BJ (cell line): Measurements from ENCODE around the gene PRUNE1. TPM values are rescaled to one million over a fixed set of nuclear protein-coding genes. Genes with fewer than 3 reads are reported as not detected.

Experiments used
- CTCF ChIA-PET: fragments of 350-600 bp; formaldehyde crosslinking; extraction: SDS; loops from one replicate; lab custom pipeline; 2021; ENCODE audit warnings: antibody characterized with exemption, inconsistent platforms; lab: Yijun Ruan, JAX
- POLR2A ChIA-PET: fragments of 300-600 bp; sonication (Branson Sonifier 250); formaldehyde crosslinking; extraction: SDS; loops from one replicate; lab custom pipeline; 2021; ENCODE audit warnings: antibody characterized with exemption; lab: Charles Lee
- DNase-seq: peaks from one replicate; pipeline ENCODE4 v3.0.0-alpha.2; 2011; ENCODE audit warnings: low read depth
- H3K27me3 ChIP-seq: 2 replicates; pipeline ENCODE4 v1.6.0; 2011; ENCODE audit warnings: low read length; ENCODE audit not compliant: control insufficient read depth, insufficient read depth
- H3K36me3 ChIP-seq: 2 replicates; pipeline ENCODE4 v1.5.1; 2011; ENCODE audit warnings: low read length; ENCODE audit not compliant: control insufficient read depth, insufficient read depth
- H3K4me3 ChIP-seq: 2 replicates; pipeline ENCODE4 v1.5.1; 2011; ENCODE audit warnings: low read depth, mild to moderate bottlenecking, control low read depth, low read length
- polyA plus RNA-seq: library from polyadenylated mRNA; depleted of rRNA; stranded (reverse); fragments of >200 nt; gene quantifications from 2 replicates; pipeline ENCODE4 v1.2.3, GENCODE V29; 2011
- TF ChIP-seq, protein P1 (sequence below): IDR thresholded peaks from 2 replicates; pipeline ENCODE4 v1.5.1; 2011; ENCODE audit warnings: low read depth, mild to moderate bottlenecking, control low read depth, inconsistent platforms, low read length, moderate library complexity; ENCODE audit not compliant: insufficient read depth

The PRUNE1 gene
- polyA plus RNA-seq, 1 experiment: 16.2 TPM

DNA sequence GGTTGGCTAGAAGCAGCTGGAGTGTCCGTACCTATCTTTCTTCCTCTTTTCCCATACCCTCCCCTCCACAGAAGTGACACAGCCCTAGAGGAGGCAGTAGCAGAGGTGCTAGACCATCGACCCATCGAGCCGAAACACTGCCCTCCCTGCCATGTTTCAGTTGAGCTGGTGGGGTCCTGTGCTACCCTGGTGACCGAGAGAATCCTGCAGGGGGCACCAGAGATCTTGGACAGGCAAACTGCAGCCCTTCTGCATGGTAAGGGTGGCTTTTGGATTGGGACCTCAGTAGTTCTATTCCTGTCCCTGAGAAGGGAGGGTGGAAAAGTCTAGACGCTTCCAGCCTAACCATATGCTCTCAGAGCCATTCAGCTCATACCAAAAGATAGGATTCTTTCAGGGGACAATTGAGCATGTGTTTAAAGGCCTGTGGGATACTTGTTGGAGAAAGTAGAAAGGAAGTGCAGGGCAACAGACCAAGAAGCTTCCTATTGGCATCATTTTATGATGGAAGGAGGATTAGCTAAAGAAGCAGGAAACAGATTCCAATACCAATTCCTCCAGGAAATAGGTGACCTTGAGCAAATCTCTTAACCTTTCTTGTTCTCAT, 16.4 kb downstream of the PRUNE1 start:
- TF ChIP-seq, protein P1, sequence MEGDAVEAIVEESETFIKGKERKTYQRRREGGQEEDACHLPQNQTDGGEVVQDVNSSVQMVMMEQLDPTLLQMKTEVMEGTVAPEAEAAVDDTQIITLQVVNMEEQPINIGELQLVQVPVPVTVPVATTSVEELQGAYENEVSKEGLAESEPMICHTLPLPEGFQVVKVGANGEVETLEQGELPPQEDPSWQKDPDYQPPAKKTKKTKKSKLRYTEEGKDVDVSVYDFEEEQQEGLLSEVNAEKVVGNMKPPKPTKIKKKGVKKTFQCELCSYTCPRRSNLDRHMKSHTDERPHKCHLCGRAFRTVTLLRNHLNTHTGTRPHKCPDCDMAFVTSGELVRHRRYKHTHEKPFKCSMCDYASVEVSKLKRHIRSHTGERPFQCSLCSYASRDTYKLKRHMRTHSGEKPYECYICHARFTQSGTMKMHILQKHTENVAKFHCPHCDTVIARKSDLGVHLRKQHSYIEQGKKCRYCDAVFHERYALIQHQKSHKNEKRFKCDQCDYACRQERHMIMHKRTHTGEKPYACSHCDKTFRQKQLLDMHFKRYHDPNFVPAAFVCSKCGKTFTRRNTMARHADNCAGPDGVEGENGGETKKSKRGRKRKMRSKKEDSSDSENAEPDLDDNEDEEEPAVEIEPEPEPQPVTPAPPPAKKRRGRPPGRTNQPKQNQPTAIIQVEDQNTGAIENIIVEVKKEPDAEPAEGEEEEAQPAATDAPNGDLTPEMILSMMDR: peak; percentile 81
- DNase-seq: no peak
- peaks cover 4% of the 10 kb centered on the region for H3K36me3 ChIP-seq
- no peak overlapping the region for H3K4me3 ChIP-seq
- POLR2A ChIA-PET: no interaction called here
- H3K27me3 ChIP-seq: no peaks in the 10 kb centered on the region
- CTCF ChIA-PET: interaction anchor here (0.6 to 3.1 kb wide), 26 partner anchors 10 to 713 kb away, joined by 3 to 26 read pairs (median 4); partner anchors contain the start of genes BNIPL, C1orf56, CDC42SE1 and LYSMD1

DNA sequence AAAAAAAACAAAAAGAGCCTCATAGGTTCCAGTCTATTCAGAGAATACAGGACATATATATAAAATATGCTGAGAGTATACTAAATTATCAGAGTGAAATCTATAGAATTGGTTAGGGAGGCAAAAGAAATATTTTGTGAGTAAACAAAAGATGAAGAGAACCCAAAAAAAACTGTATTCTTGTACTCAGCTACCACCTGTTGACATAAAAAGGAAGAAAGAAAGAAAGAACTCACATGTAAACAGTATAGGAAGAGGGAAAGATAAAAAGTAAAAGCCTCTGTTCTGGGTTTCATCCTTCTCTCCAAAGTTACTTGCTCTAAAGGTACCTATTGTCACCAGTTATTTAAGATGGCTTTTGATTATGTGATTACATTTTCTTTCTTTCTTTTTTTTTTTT, 18.2 kb downstream of the PRUNE1 start:
- Histone ChIP-seq H3K27me3 (no peaks in the 10 kb centered on the region), H3K36me3 (peaks cover 6% of the 10 kb centered on the region), H3K4me3 (no peak overlapping the region)
- CTCF ChIA-PET: interaction anchor here (2.6 to 3.1 kb wide), 2 partner anchors 12 to 23 kb away, joined by 10 to 26 read pairs; partner anchors contain the start of gene BNIPL
- TF ChIP-seq, protein P1: no peak
- no peak for DNase-seq
- POLR2A ChIA-PET: no interaction called here

- Histone ChIP-seq H3K27me3 (no peaks in the 10 kb centered on the region), H3K4me3 (no peak overlapping the region), H3K36me3 (peaks cover 8% of the 10 kb centered on the region)
- ChIA-PET POLR2A (no interaction called here), CTCF (interaction anchor here (1.6 kb wide), 1 partner anchor 10 kb away, joined by 5 read pairs; no protein-coding TSS in a partner anchor)
- DNase-seq: no peak
- TF ChIP-seq, protein P1: no peak
Observed at GRCh38 chr1:151032164-151032563, 23.9 kb downstream of the PRUNE1 start.

- CTCF ChIA-PET: interaction anchor here (1.9 kb wide), 1 partner anchor 11 kb away, joined by 9 read pairs; no protein-coding TSS in a partner anchor
- POLR2A ChIA-PET: no interaction called here
- H3K36me3 ChIP-seq: peaks cover 6% of the 10 kb centered on the region
- DNase-seq: no peak
- H3K4me3 ChIP-seq: no peak overlapping the region
- TF ChIP-seq, protein P1: no peak
- H3K27me3 ChIP-seq: no peaks in the 10 kb centered on the region
Observed at GRCh38 chr1:151035167-151035566, 26.9 kb downstream of the PRUNE1 start.

GRCh38 chr1:151036356-151036755, 28.1 kb downstream of the PRUNE1 start, which contains the start of gene BNIPL:
BNIPL (plus strand) TSS chr1:151036586; CDS start chr1:151036726, 140 bp downstream.
- H3K27me3 ChIP-seq: no peaks in the 10 kb centered on the region
- ChIA-PET CTCF (interaction anchor here (1.4 to 5.7 kb wide), 2 partner anchors 11 to 12 kb away, joined by 3 to 26 read pairs; partner anchors contain the start of gene C1orf56), POLR2A (no interaction called here)
- peaks cover 5% of the 10 kb centered on the region for H3K36me3 ChIP-seq
- DNase-seq: no peak
- H3K4me3 ChIP-seq: no peak within 1 kb of the TSS
- TF ChIP-seq, protein P1: no peak
